SK-N-SH (cell line): Measurements from ENCODE around the gene POFUT2. TPM values are rescaled to one million over a fixed set of nuclear protein-coding genes. Genes with fewer than 3 reads are reported as not detected.

ENCODE experiments used
- CTCF ChIA-PET: fragments of 300-600, 350-600 bp; formaldehyde crosslinking; extraction: SDS; loops from one replicate; lab custom pipeline; 2021; lab: Yijun Ruan, JAX
- POLR2A ChIA-PET: fragments of 350-600 bp; sonication (Branson Sonifier 250); formaldehyde crosslinking; extraction: SDS; loops from one replicate; lab custom pipeline; 2020; ENCODE audit warnings: antibody characterized with exemption, inconsistent platforms; lab: Yijun Ruan, JAX
- DNase-seq: peaks from one replicate; pipeline ENCODE4 v3.0.0; 2012
- H2AFZ ChIP-seq: fragments of 200-600 bp; sonication (generic); 2 replicates; pipeline ENCODE4 v1.8.1; 2016; ENCODE audit warnings: antibody characterized with exemption, mild to moderate bottlenecking, low read depth
- H3F3A ChIP-seq: fragments of 200-600 bp; sonication (generic); replicated peaks from 2 replicates; pipeline ENCODE3; 2016; ENCODE audit warnings: antibody characterized with exemption, mild to moderate bottlenecking; ENCODE audit not compliant: insufficient read depth
- H3K27ac ChIP-seq, 2 experiments: fragments of 200-500 bp in 1 of 2; fragments of 200-600 bp in 1 of 2; sonication (Bioruptor generic) in 1 of 2; sonication (generic), shearing (Covaris generic) in 1 of 2; 2 replicates each; pipeline versions ENCODE4 v1.5.1 to v1.6.1; 2014 to 2016; ENCODE audit warnings: low read depth in 2 of 2, inconsistent platforms in 1 of 2, low read length in 1 of 2, mild to moderate bottlenecking in 1 of 2, mixed read lengths in 1 of 2
- H3K27me3 ChIP-seq: fragments of 200-600 bp; sonication (generic), shearing (Covaris generic); 2 replicates; pipeline ENCODE4 v1.6.1; 2016; ENCODE audit warnings: mixed run types; ENCODE audit not compliant: insufficient read depth
- H3K36me3 ChIP-seq, 2 experiments: fragments of 200-500 bp in 1 of 2; fragments of 200-600 bp in 1 of 2; sonication (Bioruptor generic) in 1 of 2; sonication (generic) in 1 of 2; replicated peaks in 1 of 2; 2 replicates each; pipeline versions ENCODE3 to v1.5.1; 2014 to 2016; ENCODE audit warnings: low read length in 1 of 2, mild to moderate bottlenecking in 1 of 2; ENCODE audit not compliant: insufficient read depth in 2 of 2, control insufficient read depth in 1 of 2
- H3K4me1 ChIP-seq, 2 experiments: fragments of 200-500 bp in 1 of 2; fragments of 200-600 bp in 1 of 2; sonication (Bioruptor generic) in 1 of 2; sonication (generic), shearing (Covaris generic) in 1 of 2; 2 replicates each; pipeline versions ENCODE4 v1.5.1 to v1.6.1; 2014 to 2016; ENCODE audit warnings: low read depth in 1 of 2, low read length in 1 of 2, mixed run types in 1 of 2; ENCODE audit not compliant: insufficient read depth in 2 of 2, control insufficient read depth in 1 of 2
- H3K4me2 ChIP-seq: fragments of 200-600 bp; sonication (generic), shearing (Covaris generic); 2 replicates; pipeline ENCODE4 v1.6.1; 2017; ENCODE audit warnings: mixed run types
- H3K4me3 ChIP-seq, 2 experiments: fragments of 200-500 bp in 1 of 2; fragments of 200-600 bp in 1 of 2; sonication (Bioruptor generic) in 1 of 2; sonication (generic), shearing (Covaris generic) in 1 of 2; 2 replicates each; pipeline versions ENCODE4 v1.5.1 to v1.8.1; 2014 to 2016; ENCODE audit warnings: low read depth in 2 of 2, inconsistent platforms in 1 of 2, low read length in 1 of 2, mild to moderate bottlenecking in 1 of 2, mixed read lengths in 1 of 2, moderate library complexity in 1 of 2
- H3K79me2 ChIP-seq: fragments of 200-600 bp; sonication (generic); 2 replicates; pipeline ENCODE4 v1.8.1; 2017; ENCODE audit warnings: mild to moderate bottlenecking; ENCODE audit not compliant: insufficient read depth
- H3K9ac ChIP-seq: fragments of 200-600 bp; sonication (generic); 2 replicates; pipeline ENCODE4 v1.6.1; 2017; ENCODE audit warnings: mixed run types
- H3K9me2 ChIP-seq: fragments of 200-600 bp; sonication (generic); 2 replicates; pipeline ENCODE4 v1.6.1; 2017; ENCODE audit warnings: mixed run types
- H3K9me3 ChIP-seq: fragments of 200-600 bp; sonication (generic); 2 replicates; pipeline ENCODE4 v1.6.1; 2017; ENCODE audit warnings: mixed run types, mild to moderate bottlenecking, moderate library complexity
- H4K20me1 ChIP-seq: fragments of 200-600 bp; sonication (generic); 2 replicates; pipeline ENCODE4 v1.6.1; 2017; ENCODE audit warnings: mild to moderate bottlenecking, mixed run types; ENCODE audit not compliant: insufficient read depth
- CHD2 ChIP-seq: fragments of 150-350 bp; IDR thresholded peaks from 2 replicates; pipeline ENCODE4 v1.6.1; 2018; ENCODE audit warnings: low read length; ENCODE audit not compliant: partially characterized antibody
- EP300 ChIP-seq, 2 experiments: IDR thresholded peaks; 2 replicates each; pipeline versions ENCODE4 v1.4.0 to v1.6.1; 2012; ENCODE audit warnings: borderline replicate concordance in 1 of 2, low read depth in 1 of 2, low read length in 1 of 2
- FOSL2 ChIP-seq: IDR thresholded peaks from 2 replicates; pipeline ENCODE4 v1.4.0; 2012; ENCODE audit warnings: low read depth, mild to moderate bottlenecking, moderate library complexity, borderline replicate concordance
- MAX ChIP-seq: IDR thresholded peaks from 2 replicates; pipeline ENCODE4 v1.4.0; 2012; ENCODE audit warnings: low read depth
- MEF2A ChIP-seq: IDR thresholded peaks from 2 replicates; pipeline ENCODE4 v1.4.0; 2012; ENCODE audit warnings: low read depth, borderline replicate concordance
- SMC3 ChIP-seq: IDR thresholded peaks from 2 replicates; pipeline ENCODE4 v1.6.1; 2012; ENCODE audit warnings: low read depth, low read length, improper control_type of control experiment
- TAF1 ChIP-seq: IDR thresholded peaks from 2 replicates; pipeline ENCODE4 v1.6.1; 2012; ENCODE audit warnings: low read depth, mild to moderate bottlenecking, low read length, moderate library complexity, borderline replicate concordance
- TCF12 ChIP-seq: IDR thresholded peaks from 2 replicates; pipeline ENCODE4 v1.4.0; 2012
- TEAD4 ChIP-seq: IDR thresholded peaks from 2 replicates; pipeline ENCODE4 v1.4.0; 2012; ENCODE audit warnings: mild to moderate bottlenecking, borderline replicate concordance; ENCODE audit not compliant: insufficient read depth
- WGBS: methylation state at CpG from one replicate; pipeline ENCODE4 v1.1.6; 2017; ENCODE audit warnings: low lambda C conversion rate; 5-methylcytosine and 5-hydroxymethylcytosine counted together
- polyA plus RNA-seq, 3 experiments: library from polyadenylated mRNA; depleted of rRNA; stranded (reverse); fragments of >200 nt; gene quantifications; 2 replicates each; pipeline ENCODE4 v1.2.3, GENCODE V29; 2012
- TF ChIP-seq, protein P1 (sequence below): IDR thresholded peaks from 2 replicates; pipeline ENCODE4; 2012

POFUT2 gene
- polyA plus RNA-seq, 1 of the 3 experiments (the other 2 are of a cell fraction): 53.3 TPM

DNA sequence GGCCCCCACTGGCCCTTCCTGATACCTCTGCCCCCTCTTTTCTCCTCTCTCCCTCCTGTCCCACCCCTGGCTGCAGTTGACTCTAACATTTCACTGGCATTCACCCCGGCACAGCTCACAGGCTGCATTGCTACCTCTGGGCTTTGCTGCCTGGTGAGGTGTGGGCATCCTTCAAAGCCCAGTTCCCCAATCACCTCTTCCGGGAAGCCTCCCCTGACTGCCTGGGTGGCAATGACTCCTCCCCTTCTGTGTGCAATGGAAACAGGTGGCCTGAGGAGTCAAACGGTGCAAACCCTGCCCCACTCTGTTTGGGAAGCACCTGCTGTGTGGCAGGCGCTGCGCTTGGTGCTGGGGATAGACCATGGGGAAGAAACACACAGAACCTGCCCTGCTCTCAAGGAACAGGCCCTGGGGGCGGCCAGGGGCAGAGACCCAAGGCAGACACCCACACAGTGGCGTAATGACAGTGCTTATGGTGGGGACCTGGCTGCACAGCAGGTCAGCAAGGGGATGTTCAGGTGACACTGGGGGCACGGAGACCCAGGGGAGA is 39.3 kb upstream of the POFUT2 start (continued):
- TF ChIP-seq TEAD4 (no peak), FOSL2 (no peak), SMC3 (no peak), CHD2 (no peak), TAF1 (no peak), MEF2A (no peak)

DNA sequence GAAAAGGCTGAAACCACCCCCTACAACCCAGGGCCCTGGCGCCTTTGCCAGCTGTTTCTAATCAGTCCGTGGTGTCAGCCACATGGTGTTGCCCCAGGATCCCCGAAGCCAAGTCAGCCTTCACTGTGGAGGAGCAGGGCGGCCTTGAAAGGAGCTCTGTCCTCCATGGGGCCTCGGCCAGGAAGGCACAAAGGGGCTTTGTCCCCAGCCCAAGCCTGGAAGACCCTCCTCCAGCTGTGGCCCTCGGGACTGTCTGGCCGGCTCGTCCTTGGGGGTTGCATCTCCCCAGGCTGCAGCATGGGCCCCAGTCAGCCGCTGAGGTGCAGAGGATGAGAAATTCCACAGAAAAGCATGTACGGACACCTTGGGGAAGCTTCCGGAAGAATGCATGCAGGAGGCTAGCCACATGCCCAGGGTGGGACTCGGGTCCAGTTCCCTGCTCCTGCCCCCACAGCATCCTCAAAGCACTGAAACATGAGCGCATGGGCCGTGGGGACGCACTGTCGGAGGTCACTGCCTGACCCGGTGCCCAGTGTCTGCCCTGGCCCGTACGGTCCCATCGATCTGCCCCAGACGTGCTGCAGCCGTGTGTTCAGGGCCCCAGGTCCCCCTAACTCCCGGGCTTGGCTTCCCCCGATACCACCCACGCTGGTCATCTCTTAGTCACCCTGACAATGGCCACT is 38.6 kb upstream of the POFUT2 start:
- WGBS: 89% methylated on average over 10 of the region's 25 CpGs
- Histone ChIP-seq H2AFZ (no peak overlapping the region), H3K36me3 (no peaks in the 10 kb centered on the region), H3K4me3 (no peak overlapping the region), H3K4me2 (no peak overlapping the region), H3K27ac (peak overlapping the region in 1 of 2 experiments; percentile 62; a peak in 2 of 4 replicates), H3K9me3 (no peaks in the 10 kb centered on the region), H3F3A (peaks cover 7% of the 10 kb centered on the region), H3K79me2 (no peaks in the 10 kb centered on the region), H3K9ac (no peak overlapping the region), H3K9me2 (no peaks in the 10 kb centered on the region), H4K20me1 (no peaks in the 10 kb centered on the region), H3K4me1 (peaks cover 19 to 21% of the 10 kb centered on the region in 2 experiments; a peak in 3 of 4 replicates), H3K27me3 (no peaks in the 10 kb centered on the region)
- TF ChIP-seq MAX (peak; percentile 97), TAF1 (no peak), EP300 (IDR thresholded peaks at IDR 0.05; ENCODE audit: borderline replicate concordance in 1 of 2, low read depth in 1 of 2, low read length in 1 of 2) (peak in 1 of 2 experiments; percentile 24; a peak in 1 of 4 replicates), TCF12 (peak; percentile 91)
- TF ChIP-seq, protein P1, sequence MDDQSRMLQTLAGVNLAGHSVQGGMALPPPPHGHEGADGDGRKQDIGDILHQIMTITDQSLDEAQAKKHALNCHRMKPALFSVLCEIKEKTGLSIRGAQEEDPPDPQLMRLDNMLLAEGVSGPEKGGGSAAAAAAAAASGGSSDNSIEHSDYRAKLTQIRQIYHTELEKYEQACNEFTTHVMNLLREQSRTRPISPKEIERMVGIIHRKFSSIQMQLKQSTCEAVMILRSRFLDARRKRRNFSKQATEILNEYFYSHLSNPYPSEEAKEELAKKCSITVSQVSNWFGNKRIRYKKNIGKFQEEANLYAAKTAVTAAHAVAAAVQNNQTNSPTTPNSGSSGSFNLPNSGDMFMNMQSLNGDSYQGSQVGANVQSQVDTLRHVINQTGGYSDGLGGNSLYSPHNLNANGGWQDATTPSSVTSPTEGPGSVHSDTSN: 0 out of 2 replicates have a peak, but pooled peaks have one; percentile 13
- ChIA-PET POLR2A (no interaction called here), CTCF (interaction anchor here (1.0 to 1.1 kb wide), 2 partner anchors 17 to 114 kb away, joined by 3 to 4 read pairs; no protein-coding TSS in a partner anchor)
- peak; percentile 76 for DNase-seq
